RCC 7860 (cell line): ENCODE data around the gene NBL1.
A peak's percentile ranks its signal among the peaks of the same experiment; 100 is the strongest.

Source experiments
- DNase-seq: peaks from one replicate; pipeline ENCODE4 v3.0.0-alpha.2; 2015; ENCODE audit warnings: low spot score
- FAIRE-seq: peaks from 2 replicates; lab custom pipeline; 2012; peaks lifted over from hg19 to GRCh38; lab: Jason Lieb, UNC

NBL1 gene

DNA sequence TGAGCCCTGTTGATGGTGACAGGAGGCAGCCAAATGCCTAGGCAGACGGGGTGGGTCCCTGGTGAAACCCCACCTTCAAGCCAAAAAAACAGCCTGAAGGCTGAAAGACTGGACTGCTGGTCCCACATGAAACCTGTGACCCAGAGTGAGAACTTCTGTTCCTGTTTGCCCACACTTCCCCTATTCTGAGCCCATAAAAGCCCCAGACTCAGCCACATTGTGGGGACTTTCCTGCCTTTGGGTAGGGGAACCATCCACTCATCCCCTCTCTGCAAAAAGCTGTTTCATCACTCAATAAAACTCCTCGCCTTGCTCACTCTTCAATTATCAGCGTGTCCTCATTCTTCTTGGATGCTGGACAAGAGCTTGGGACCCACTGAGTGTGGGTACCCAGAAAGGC is 45.7 kb downstream of the NBL1 start:
- DNase-seq (no peak), FAIRE-seq (no peak)

DNA sequence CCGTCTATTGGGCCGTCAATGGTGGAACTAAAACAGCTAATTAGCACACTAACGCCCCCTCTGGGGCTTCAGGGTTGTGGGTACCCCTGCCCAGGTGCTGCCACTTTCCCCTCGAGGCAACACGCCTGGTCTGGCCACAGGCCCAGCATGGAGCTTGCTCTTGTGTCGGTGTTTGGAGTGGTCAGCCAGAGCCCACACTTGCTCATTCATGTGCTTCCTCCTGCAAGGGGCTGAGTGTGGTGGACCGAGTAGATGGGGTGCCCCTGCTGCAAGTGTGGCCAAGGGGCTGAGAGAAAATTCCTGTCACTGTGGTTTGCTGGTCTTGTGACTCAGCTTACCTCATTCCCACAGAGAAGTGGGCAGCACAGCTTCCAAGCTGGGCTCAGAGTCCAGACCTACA is 46.2 kb downstream of the NBL1 start:
- FAIRE-seq (no peak), DNase-seq (no peak)

DNA sequence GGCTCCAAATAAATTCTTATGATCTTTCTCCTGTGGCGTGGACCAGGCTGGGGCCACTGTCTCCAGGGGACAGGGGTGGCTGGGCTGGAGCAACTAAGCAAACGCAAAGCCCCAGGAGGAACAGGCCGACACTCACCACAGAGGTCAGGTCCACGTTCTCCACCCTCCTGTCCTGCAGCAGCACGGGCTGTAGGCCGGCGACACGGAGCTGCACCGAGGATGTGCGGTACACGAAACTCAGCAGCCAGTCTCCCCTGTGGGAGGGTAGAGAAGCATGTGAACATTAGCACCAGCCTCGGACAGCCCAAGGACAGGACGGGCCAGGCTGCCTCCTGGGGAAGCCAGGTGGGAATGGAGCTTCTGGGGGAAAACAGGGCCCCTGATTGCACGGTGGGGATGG is 50.2 kb downstream of the NBL1 start:
- FAIRE-seq, result no peak

DNA sequence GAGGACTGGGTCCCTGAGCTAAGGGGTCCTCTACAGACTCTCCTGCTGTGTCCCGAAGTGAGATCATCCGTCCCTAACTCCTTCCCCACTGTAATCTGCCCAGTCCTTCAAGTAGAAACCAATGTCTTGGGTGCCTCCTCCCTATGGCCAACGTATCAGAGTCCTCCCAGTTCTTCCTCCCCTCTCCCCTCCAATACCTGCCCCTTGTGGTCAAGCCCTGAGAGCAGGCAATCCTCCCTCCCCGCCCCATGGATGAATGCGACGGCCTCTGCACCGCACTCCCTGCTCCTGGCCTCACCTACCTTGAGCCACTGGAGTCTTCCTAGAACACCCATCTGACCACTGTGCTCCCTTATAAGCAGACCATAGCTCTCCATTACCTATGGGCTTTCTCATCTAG is 51.7 kb downstream of the NBL1 start:
- FAIRE-seq (no peak), DNase-seq (no peak)

More for the DNA sequence above, 50.2 kb downstream of the NBL1 start:
- DNase-seq, result no peak

DNA sequence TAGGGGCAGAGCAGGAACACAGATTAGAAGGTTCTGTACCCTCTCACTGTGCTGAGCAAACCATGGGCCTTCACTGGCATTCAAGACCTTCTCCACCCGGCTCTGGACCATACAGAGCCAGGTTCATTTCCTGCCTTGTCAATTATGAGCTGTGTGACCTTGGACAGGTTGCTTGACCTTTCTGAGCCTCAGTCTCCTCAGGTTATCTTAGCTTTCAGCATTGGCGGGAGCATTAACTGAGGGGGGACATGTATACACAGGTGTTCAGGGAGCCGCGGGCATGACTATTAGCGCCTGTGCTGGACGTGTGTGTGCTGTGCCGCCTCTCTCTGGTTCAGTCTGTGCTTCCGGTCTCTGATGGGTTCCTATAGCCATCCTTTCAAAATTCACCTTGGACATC is 52.7 kb downstream of the NBL1 start:
- no peak for FAIRE-seq
- no peak for DNase-seq

- no peak for FAIRE-seq
- no peak for DNase-seq
Measured at GRCh38 chr1:19698181-19698580, 54.1 kb downstream of the NBL1 start.

- FAIRE-seq, result no peak
- DNase-seq, result no peak
Measured at GRCh38 chr1:19700079-19700777, 56.1 kb downstream of the NBL1 start.

- FAIRE-seq (no peak), DNase-seq (no peak)
Measured at GRCh38 chr1:19703280-19703679, 59.2 kb downstream of the NBL1 start.

DNA sequence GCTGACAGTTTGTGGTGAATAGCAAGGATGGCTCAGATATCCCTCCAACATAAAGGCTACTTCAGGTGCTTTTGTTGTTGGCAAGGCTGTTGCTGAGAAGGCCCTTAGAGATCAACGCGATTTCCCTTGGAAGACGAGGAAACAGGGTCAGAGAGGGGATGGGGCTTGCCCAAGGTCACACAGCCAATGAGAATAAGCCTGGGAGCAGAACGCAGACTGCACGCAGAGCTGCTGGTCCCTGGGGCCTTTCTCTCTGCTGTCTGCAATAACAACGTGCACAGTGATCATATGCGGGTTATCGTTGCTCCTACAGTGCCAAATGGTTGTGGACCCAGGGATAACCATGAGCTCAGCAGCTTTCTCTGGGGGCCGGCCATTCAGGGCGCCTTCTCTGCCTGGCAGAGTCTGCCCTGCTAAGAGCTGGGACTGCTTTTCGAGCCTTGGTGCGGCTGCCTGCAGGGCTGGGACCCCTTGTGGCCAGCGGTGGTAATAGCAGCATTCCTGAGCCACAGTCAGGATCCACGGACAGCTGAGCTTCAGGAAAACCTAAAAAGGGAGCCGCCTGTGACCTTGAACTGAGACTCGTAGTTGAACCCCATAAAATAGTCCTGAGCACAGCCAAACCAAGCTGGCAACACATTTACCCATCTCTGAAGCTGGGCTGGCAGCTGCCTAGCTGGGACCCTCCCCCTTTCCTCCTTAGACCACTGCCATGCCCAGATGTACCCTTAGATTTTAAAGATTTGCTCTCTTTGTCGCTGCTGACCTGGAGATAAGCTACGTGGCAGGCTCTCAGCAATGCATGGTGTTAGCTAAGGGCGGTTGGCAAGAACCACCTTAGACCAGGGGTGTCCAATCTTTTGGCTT is 60.4 kb downstream of the NBL1 start:
- FAIRE-seq (no peak), DNase-seq (peak; percentile 26)

GRCh38 chr1:19705464-19705863 is 61.4 kb downstream of the NBL1 start:
- no peak for DNase-seq
- FAIRE-seq, result no peak

DNA sequence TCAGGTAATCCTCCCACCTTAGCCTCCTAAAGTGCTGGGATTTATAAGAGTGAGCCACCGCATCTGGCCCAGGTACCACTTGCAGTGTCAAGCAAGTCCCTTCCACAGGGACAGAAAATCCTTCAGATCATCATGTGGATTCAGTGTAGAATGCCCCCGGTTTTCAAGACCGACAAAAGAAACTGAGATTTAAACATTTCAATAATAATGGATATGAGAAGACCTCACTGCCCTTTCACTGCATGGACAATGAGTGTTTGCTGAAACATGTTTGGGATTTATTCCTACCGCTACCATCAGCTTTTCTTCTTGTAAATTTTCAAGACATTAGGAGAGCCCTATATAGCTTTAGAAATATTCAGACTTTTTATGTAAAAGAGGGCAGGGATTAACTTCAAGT is 62.0 kb downstream of the NBL1 start:
- DNase-seq, result no peak
- FAIRE-seq, result no peak
